Anterior cingulate cortex (tissue), 58 donors: ENCODE measurements around the gene FAM20A.

Experiments used
- DNase-seq, 58 donors: peaks; one replicate each; lab custom pipeline; 2025; lab: John Stamatoyannopoulos, UW

Gene FAM20A

GRCh38 chr17:68570526-68570925 is 30.6 kb downstream of the FAM20A start:
- DNase-seq, result peak in 2 of 58 donors; percentile 16 to 17

GRCh38 chr17:68569346-68569745 is 31.8 kb downstream of the FAM20A start:
- DNase-seq, result no peak

- no peak for DNase-seq
Observed at GRCh38 chr17:68568581-68568980, 32.6 kb downstream of the FAM20A start.

- no peak for DNase-seq
Observed at GRCh38 chr17:68567581-68567980, 33.6 kb downstream of the FAM20A start.

GRCh38 chr17:68567035-68567434 is 34.1 kb downstream of the FAM20A start:
- no peak for DNase-seq

- DNase-seq, result no peak
Observed at GRCh38 chr17:68566442-68566738, 34.8 kb downstream of the FAM20A start.

GRCh38 chr17:68565661-68566441 is 35.3 kb downstream of the FAM20A start:
- DNase-seq, result no peak

GRCh38 chr17:68564415-68565111 is 36.6 kb downstream of the FAM20A start:
- no peak for DNase-seq

GRCh38 chr17:68562736-68563135 is 38.4 kb downstream of the FAM20A start:
- no peak for DNase-seq

GRCh38 chr17:68560966-68561720 is 40.0 kb downstream of the FAM20A start:
- no peak for DNase-seq

- DNase-seq, result no peak
Observed at GRCh38 chr17:68559316-68559715, 41.9 kb downstream of the FAM20A start.

GRCh38 chr17:68556551-68556950 is 44.6 kb downstream of the FAM20A start:
- DNase-seq, result no peak

- no peak for DNase-seq
Observed at GRCh38 chr17:68544111-68544915, 56.9 kb downstream of the FAM20A start.

- DNase-seq, result no peak
Observed at GRCh38 chr17:68542698-68543463, 58.3 kb downstream of the FAM20A start.

- no peak for DNase-seq
Observed at GRCh38 chr17:68541816-68542215, 59.4 kb downstream of the FAM20A start.

- DNase-seq, result no peak
Observed at GRCh38 chr17:68540981-68541380, 60.2 kb downstream of the FAM20A start.

- peak in 5 of 58 donors; percentile 6 to 34 (median 20) for DNase-seq
Observed at GRCh38 chr17:68539548-68540467, 61.4 kb downstream of the FAM20A start.

- DNase-seq, result no peak
Observed at GRCh38 chr17:68535922-68536321, 65.2 kb downstream of the FAM20A start.

- no peak for DNase-seq
Observed at GRCh38 chr17:68534695-68535088, 66.5 kb downstream of the FAM20A start.
